Esophagus muscularis mucosa (tissue), 4 donors: ENCODE measurements around the gene RXRB. TPM values are rescaled to one million over a fixed set of nuclear protein-coding genes. Genes with fewer than 3 reads are reported as not detected.

Experiments used
- DNase-seq: peaks from one replicate; pipeline ENCODE4 v3.0.0-alpha.2; 2017; ENCODE audit errors: extremely low spot score
- H3K27ac ChIP-seq, 4 donors: fragments of 200-600 bp; sonication (generic); replicated peaks in 1 of 4; 1 replicate in 3 of 4; 2 replicates in 1 of 4; pipeline ENCODE4 v1.5.1; 2016 to 2019; ENCODE audit warnings: mild to moderate bottlenecking in 1 of 4
- H3K27me3 ChIP-seq, 4 donors: fragments of 200-600 bp; sonication (generic); one replicate each; pipeline versions ENCODE4 v1.5.1 to v1.6.0; 2016 to 2019
- H3K36me3 ChIP-seq, 4 donors: fragments of 200-600 bp; sonication (generic); one replicate each; pipeline ENCODE4 v1.5.1; 2016 to 2019
- H3K4me1 ChIP-seq, 4 donors: fragments of 200-600 bp; sonication (generic); one replicate each; pipeline ENCODE4 v1.5.1; 2016 to 2019
- H3K4me3 ChIP-seq, 4 donors: fragments of 200-600 bp; sonication (generic); 1 replicate in 2 of 4; 2 replicates in 2 of 4; pipeline ENCODE4 v1.5.1; 2016 to 2019; ENCODE audit warnings: mild to moderate bottlenecking in 4 of 4, moderate library complexity in 1 of 4
- H3K9me3 ChIP-seq, 4 donors: fragments of 200-600 bp; sonication (generic); 1 replicate in 3 of 4; 2 replicates in 1 of 4; pipeline ENCODE4 v1.5.1; 2016 to 2019
- EP300 ChIP-seq: sonication (generic); formaldehyde crosslinking; IDR thresholded peaks from one replicate; pipeline ENCODE4 v1.6.1; 2017; ENCODE audit warnings: antibody characterized with exemption
- POLR2A ChIP-seq: fragments of 450-650 bp; IDR thresholded peaks from one replicate; pipeline ENCODE4 v1.6.1; 2017; ENCODE audit warnings: antibody characterized with exemption, moderate library complexity, mild to moderate bottlenecking, low read depth
- POLR2AphosphoS5 ChIP-seq, 2 donors: sonication (generic); formaldehyde crosslinking; IDR thresholded peaks; one replicate each; pipeline ENCODE4 v1.6.1; 2017; ENCODE audit warnings: antibody characterized with exemption in 2 of 2
- WGBS: methylation state at CpG from one replicate; pipeline ENCODE4 v1.1.5; 2018; 5-methylcytosine and 5-hydroxymethylcytosine counted together
- intact Hi-C: fragments of 100-400 bp; cut with DNase I; formaldehyde crosslinking; loops from one replicate; pipeline ENCODE4 v1.15.1; 2023
- total RNA-seq, 4 donors: library from RNA; depleted of rRNA; stranded (reverse); fragments of >200 nt; gene quantifications; one replicate each; pipeline versions ENCODE4 v1.1.0 to v1.2.1, GENCODE V29; 2016
- TF ChIP-seq, protein P1 (sequence below), 3 experiments: fragments of 200-600 bp in 2 of 3; fragments of 450-650 bp in 1 of 3; sonication (generic) in 2 of 3; IDR thresholded peaks; one replicate each; pipeline ENCODE4 v1.5.1; 2017 to 2019; ENCODE audit warnings: antibody characterized with exemption in 3 of 3, mild to moderate bottlenecking in 2 of 3, moderate library complexity in 1 of 3

The RXRB gene
- total RNA-seq, 4 donors from 2014 or later, result 21.5 to 34.1 (median 32.2) TPM

DNA sequence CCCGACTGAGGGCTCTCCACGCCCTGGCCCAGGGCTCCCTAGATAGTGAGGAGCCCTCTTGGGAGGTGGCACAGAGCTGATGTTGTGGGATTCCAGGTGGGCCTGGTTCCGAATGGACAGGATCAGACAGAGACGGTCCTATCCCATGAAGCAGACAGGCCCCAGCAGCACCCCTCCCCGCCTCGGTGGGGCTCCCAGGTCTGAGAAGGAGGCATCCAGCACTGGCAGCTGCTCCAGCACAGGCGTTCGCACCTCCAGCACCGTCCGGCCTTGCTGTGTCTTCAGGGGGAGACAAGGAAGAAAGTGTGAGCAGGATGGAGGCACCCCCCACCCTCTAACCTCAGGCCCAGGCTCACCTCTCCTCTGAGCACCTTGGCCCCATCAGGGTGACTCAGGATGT lies 36.9 kb downstream of the RXRB start:
- Histone ChIP-seq H3K4me1 (peaks cover 14 to 22% (median 20%) of the 10 kb centered on the region in 4 donors), H3K36me3 (no peaks in the 10 kb centered on the region), H3K4me3 (no peak overlapping the region), H3K27ac (no peak overlapping the region), H3K9me3 (no peaks in the 10 kb centered on the region), H3K27me3 (peaks cover 0 to 7% (median 0%) of the 10 kb centered on the region in 4 donors)
- intact Hi-C loops, result loop anchor here (5.0 kb wide), 1 partner anchor 34 kb away; no protein-coding TSS in a partner anchor
- TF ChIP-seq POLR2A (no peak), EP300 (no peak), POLR2AphosphoS5 (IDR thresholded peaks at IDR 0.05) (no peak)
- TF ChIP-seq, protein P1, sequence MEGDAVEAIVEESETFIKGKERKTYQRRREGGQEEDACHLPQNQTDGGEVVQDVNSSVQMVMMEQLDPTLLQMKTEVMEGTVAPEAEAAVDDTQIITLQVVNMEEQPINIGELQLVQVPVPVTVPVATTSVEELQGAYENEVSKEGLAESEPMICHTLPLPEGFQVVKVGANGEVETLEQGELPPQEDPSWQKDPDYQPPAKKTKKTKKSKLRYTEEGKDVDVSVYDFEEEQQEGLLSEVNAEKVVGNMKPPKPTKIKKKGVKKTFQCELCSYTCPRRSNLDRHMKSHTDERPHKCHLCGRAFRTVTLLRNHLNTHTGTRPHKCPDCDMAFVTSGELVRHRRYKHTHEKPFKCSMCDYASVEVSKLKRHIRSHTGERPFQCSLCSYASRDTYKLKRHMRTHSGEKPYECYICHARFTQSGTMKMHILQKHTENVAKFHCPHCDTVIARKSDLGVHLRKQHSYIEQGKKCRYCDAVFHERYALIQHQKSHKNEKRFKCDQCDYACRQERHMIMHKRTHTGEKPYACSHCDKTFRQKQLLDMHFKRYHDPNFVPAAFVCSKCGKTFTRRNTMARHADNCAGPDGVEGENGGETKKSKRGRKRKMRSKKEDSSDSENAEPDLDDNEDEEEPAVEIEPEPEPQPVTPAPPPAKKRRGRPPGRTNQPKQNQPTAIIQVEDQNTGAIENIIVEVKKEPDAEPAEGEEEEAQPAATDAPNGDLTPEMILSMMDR (IDR thresholded peaks at IDR 0.05), result no peak
- 90% methylated on average over 9 of the region's 10 CpGs for WGBS
- DNase-seq, result no peak

DNA sequence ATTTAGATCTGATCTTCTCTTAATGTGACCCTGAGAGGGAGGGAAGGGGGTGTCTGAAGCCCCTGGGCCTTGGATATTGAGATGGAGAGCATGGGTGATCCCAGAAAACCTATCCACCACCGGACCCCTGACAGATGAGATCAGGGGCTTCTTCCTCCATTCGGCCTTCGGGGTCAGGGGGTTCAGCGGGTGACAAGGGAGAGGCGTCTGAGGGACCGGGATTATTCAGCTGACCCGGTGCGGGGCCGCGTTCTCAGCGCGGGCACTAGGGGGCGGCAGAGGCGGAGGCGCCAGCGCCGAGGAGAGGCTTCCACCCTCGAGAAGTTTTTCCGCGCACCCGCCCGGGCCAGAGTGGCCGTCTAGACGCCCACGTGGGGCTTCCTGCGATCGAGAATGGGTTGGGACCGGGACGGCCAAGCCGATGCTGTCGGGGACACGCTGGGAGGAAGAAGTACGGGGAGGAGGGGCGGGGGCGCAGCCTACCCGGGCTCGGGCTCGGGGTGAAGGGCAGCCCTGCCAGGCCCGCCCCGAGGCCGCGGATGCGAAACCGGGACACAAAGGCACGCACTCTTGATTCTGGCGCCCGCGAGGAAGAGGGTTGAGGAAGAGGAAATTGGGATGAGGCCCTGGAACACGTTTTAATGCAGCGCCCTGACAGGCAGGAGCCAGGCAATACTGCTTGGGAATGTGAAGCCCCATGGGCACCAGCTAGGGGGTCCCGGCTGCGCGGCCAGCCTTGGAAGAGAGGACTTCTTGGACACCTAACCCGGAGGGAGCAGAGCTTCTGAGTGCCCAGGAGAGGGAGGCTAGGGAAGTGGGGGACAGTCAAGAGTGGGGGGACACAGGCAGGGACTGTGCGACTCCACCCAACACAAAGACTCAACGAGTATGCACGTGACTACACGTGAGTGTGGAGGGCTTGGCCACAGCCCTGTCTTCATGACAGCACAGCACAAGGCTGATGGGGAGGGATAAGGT lies 38.8 kb downstream of the RXRB start:
- peak overlapping the region; percentile 54 to 78 (median 68) for H3K27ac ChIP-seq

DNA sequence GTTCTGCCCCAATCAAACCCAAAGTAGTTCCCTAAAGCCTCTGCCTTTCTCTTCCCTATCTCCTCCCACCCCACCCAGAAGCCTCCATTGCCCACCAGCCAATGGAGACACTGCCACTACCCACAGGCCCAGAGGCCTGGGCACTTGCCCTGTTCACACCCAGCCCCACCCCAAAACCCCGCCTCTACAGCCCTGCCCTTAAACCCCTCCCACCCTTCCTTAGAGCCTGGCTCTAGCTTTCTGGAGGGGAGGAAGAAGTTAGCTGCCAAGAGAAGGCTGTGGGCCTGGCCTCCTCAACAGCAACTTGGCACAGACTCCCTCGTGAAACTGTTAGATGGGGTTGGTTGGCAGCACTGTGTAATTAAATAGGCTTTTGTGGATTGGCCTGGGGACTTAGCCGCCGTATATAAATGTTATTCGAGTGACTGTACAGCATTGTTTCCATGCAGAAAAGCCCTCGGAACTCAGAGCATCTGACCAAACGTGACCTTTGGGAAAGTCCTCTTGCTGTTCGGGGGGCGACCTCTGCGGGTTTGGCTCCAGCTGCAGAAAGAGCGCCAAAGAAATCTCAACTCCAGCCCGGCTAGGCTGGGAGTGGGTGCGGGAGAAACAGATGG lies 39.6 kb downstream of the RXRB start:
- peak overlapping the region; percentile 54 to 78 (median 68) for H3K27ac ChIP-seq
- H3K36me3 ChIP-seq, result no peaks in the 10 kb centered on the region
- DNase-seq, result no peak
- WGBS, result 27% methylated on average over 10 of the region's 13 CpGs
- peak overlapping the region in 3 of 4 donors; percentile 49 to 61 (median 56) for H3K4me3 ChIP-seq
- peaks cover 14 to 22% (median 20%) of the 10 kb centered on the region in 4 donors for H3K4me1 ChIP-seq
- H3K9me3 ChIP-seq, result no peaks in the 10 kb centered on the region
- intact Hi-C loops, result loop anchor here (1.0 to 5.0 kb wide), 2 partner anchors 36 to 88 kb away; no protein-coding TSS in a partner anchor
- peaks cover 0 to 7% (median 0%) of the 10 kb centered on the region in 4 donors for H3K27me3 ChIP-seq
- TF ChIP-seq POLR2AphosphoS5 (IDR thresholded peaks at IDR 0.05), result peak in 1 of 2 donors; percentile 25
- no peak for TF ChIP-seq EP300
- TF ChIP-seq, protein P1 (IDR thresholded peaks at IDR 0.05), result no peak
- TF ChIP-seq POLR2A, result no peak

More for the DNA sequence above, 38.8 kb downstream of the RXRB start:
- no peaks in the 10 kb centered on the region for H3K9me3 ChIP-seq
- DNase-seq, result no peak
- H3K4me3 ChIP-seq, result peak overlapping the region; percentile 49 to 61 (median 55)
- intact Hi-C loops, result loop anchor here (1.0 to 5.0 kb wide), 2 partner anchors 36 to 88 kb away; no protein-coding TSS in a partner anchor
- 35% methylated on average over 11 of the region's 58 CpGs for WGBS
- peaks cover 14 to 22% (median 20%) of the 10 kb centered on the region in 4 donors for H3K4me1 ChIP-seq
- no peaks in the 10 kb centered on the region for H3K36me3 ChIP-seq
- peaks cover 0 to 7% (median 0%) of the 10 kb centered on the region in 4 donors for H3K27me3 ChIP-seq
- TF ChIP-seq, protein P1 (IDR thresholded peaks at IDR 0.05), result peak; percentile 93 to 99 (median 94)
- TF ChIP-seq POLR2A (no peak), EP300 (no peak), POLR2AphosphoS5 (IDR thresholded peaks at IDR 0.05) (peak; percentile 10 to 35)

DNA sequence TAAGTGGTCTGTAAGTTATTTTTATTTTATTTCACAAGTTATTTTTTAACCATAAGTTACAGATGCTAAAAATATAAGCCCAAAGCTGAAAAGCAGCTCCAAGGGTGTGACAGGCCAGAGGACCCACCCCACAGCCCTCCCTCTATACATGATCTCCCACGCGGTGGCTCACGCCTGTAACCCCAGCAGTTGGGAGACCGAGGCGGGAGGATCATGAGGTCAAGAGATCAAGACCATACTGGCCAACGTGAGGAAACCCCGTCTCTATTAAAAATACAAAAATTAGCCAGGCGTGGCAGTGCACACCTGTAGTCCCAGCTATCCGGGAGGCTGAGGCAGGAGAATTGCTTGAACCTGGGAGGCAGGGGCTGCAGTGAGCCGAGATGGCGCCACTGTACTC lies 40.4 kb downstream of the RXRB start:
- peaks cover 14 to 22% (median 20%) of the 10 kb centered on the region in 4 donors for H3K4me1 ChIP-seq
- H3K36me3 ChIP-seq, result no peaks in the 10 kb centered on the region
- 93% methylated on average over 11 of the region's 11 CpGs for WGBS
- no peaks in the 10 kb centered on the region for H3K9me3 ChIP-seq
- peak overlapping the region in 3 of 4 donors; percentile 54 to 78 (median 62) for H3K27ac ChIP-seq
- intact Hi-C loops, result loop anchor here (5.0 kb wide), 1 partner anchor 37 kb away; no protein-coding TSS in a partner anchor
- no peak overlapping the region for H3K4me3 ChIP-seq
- TF ChIP-seq, protein P1 (IDR thresholded peaks at IDR 0.05), result no peak
- TF ChIP-seq EP300 (no peak), POLR2AphosphoS5 (IDR thresholded peaks at IDR 0.05) (no peak), POLR2A (no peak)
- no peak for DNase-seq
- peaks cover 0 to 7% (median 0%) of the 10 kb centered on the region in 4 donors for H3K27me3 ChIP-seq
